C4-2B (cell line): ENCODE results near the gene PLXNA2.

ENCODE experiments used
- CTCF ChIP-seq: fragments of 450-650 bp; conservative IDR thresholded peaks from 2 replicates; pipeline ENCODE4 v1.5.1; 2017; ENCODE audit warnings: mild to moderate bottlenecking
- ZFX ChIP-seq: fragments of 450-650 bp; IDR thresholded peaks from 2 replicates; pipeline ENCODE4 v1.6.1; 2017

GRCh38 chr1:208106218-208106617, 138.0 kb downstream of the PLXNA2 start:
- TF ChIP-seq CTCF (no peak), ZFX (no peak)
